NT2/D1 (cell line): ENCODE data around the gene ERI3.

Source experiments
- SUZ12 ChIP-seq: IDR thresholded peaks from 2 replicates; pipeline ENCODE4 v1.6.1; 2011; ENCODE audit not compliant: insufficient read length, insufficient read depth; ENCODE audit errors: extremely low read depth
- YY1 ChIP-seq: IDR thresholded peaks from 2 replicates; pipeline ENCODE4 v1.6.1; 2011; ENCODE audit not compliant: insufficient read length, insufficient read depth
- ZNF274 ChIP-seq: IDR thresholded peaks from 2 replicates; pipeline ENCODE4 v1.6.1; 2011; ENCODE audit warnings: mild to moderate bottlenecking, low read depth, low read length

GRCh38 chr1:44200336-44200735 is 154.7 kb downstream of the ERI3 start:
- TF ChIP-seq ZNF274 (no peak), SUZ12 (no peak), YY1 (no peak)
